Pancreas (tissue), 10 donors: Measurements from ENCODE around the gene LMF1. TPM values are rescaled to one million over a fixed set of nuclear protein-coding genes. Genes with fewer than 3 reads are reported as not detected.
A peak's percentile ranks its signal among the peaks of the same experiment; 100 is the strongest.

Experiments
- ATAC-seq, 4 donors: fragments of 200-7000 bp; cut with Tn5 transposase; one replicate each; pipeline versions ENCODE4 v1.8.0 to v1.9.1; 2020; ENCODE audit warnings: mild to moderate bottlenecking in 4 of 4, moderate library complexity in 4 of 4
- DNase-seq, 6 donors: peaks; one replicate each; pipeline ENCODE4 v3.0.0-alpha.2; 2020
- FAIRE-seq: peaks from 2 replicates; lab custom pipeline; 2012; peaks lifted over from hg19 to GRCh38; lab: Jason Lieb, UNC
- H3K27ac ChIP-seq, 4 donors: fragments of 200-600 bp; sonication (generic); 1 replicate in 3 of 4; 2 replicates in 1 of 4; pipeline versions ENCODE4 v1.5.0 to v1.8.0; 2020
- H3K27me3 ChIP-seq, 4 donors: fragments of 200-600 bp; one replicate each; pipeline ENCODE4 v1.8.0; 2021
- H3K36me3 ChIP-seq, 3 donors: fragments of 200-600 bp; sonication (generic) in 1 of 3; one replicate each; pipeline versions ENCODE4 v1.5.0 to v1.8.0; 2020 to 2021
- H3K4me1 ChIP-seq, 3 donors: fragments of 200-600 bp; one replicate each; pipeline ENCODE4 v1.8.0; 2021
- H3K4me3 ChIP-seq, 4 donors: fragments of 200-600 bp; sonication (generic) in 2 of 4; one replicate each; pipeline versions ENCODE4 v1.5.0 to v1.8.0; 2020 to 2021
- H3K9me3 ChIP-seq, 4 donors: fragments of 200-600 bp; one replicate each; pipeline ENCODE4 v1.8.0; 2021
- CTCF ChIP-seq, 4 donors: fragments of 200-600 bp; sonication (generic) in 3 of 4; IDR thresholded peaks; one replicate each; pipeline versions ENCODE4 v1.5.0 to v1.8.0; 2021; ENCODE audit warnings: antibody characterized with exemption in 4 of 4
- WGBS, 2 donors: extraction: QIAGEN DNeasy Blood & Tissue Kit; methylation state at CpG; one replicate each; pipeline ENCODE4 v1.1.7; 2013; 5-methylcytosine and 5-hydroxymethylcytosine counted together
- intact Hi-C, 3 donors: fragments of 100-400 bp; cut with DNase I; formaldehyde crosslinking; loops; one replicate each; pipeline versions ENCODE4 v1.11.1 to v1.14.2; 2022
- polyA plus RNA-seq, 2 donors: library from polyadenylated mRNA; stranded (reverse); fragments of 200-250 nt; gene quantifications; one replicate each; pipeline ENCODE4 v1.2.3, GENCODE V29; 2013
- total RNA-seq, 6 donors: library from RNA; stranded (reverse); fragmentation: NEBNext Ultra II Directional in 4 of 6; extraction: Animal tissue kit (Norgen Biotek cat#: 25700) in 4 of 6; gene quantifications; one replicate each; pipeline versions ENCODE4 v1.2.1 to v1.2.4, GENCODE V29; 2021 to 2023
- donor health status: healthy with polysubstance abuse.
- donor health status: DM: no; HTN: no; CAD: no; lungs with moderate emphysema.
- donor health status: DM: no; HTN: no; CAD: no.
- donor health status: control.
- donor health status: control.
- donor health status: Bipolar disorder and iron deficiency.
- donor health status: DM: yes; HTN: yes; CAD: no.
- donor health status: DM: no; HTN: no; CAD: no.
- donor health status: DM: no; HTN: no; CAD: no.
- donor health status: DM: yes; HTN: yes; CAD: no.

The LMF1 gene
- total and polyA plus RNA-seq, 8 donors = 9.3 to 64.6 (median 15.7) TPM

DNA sequence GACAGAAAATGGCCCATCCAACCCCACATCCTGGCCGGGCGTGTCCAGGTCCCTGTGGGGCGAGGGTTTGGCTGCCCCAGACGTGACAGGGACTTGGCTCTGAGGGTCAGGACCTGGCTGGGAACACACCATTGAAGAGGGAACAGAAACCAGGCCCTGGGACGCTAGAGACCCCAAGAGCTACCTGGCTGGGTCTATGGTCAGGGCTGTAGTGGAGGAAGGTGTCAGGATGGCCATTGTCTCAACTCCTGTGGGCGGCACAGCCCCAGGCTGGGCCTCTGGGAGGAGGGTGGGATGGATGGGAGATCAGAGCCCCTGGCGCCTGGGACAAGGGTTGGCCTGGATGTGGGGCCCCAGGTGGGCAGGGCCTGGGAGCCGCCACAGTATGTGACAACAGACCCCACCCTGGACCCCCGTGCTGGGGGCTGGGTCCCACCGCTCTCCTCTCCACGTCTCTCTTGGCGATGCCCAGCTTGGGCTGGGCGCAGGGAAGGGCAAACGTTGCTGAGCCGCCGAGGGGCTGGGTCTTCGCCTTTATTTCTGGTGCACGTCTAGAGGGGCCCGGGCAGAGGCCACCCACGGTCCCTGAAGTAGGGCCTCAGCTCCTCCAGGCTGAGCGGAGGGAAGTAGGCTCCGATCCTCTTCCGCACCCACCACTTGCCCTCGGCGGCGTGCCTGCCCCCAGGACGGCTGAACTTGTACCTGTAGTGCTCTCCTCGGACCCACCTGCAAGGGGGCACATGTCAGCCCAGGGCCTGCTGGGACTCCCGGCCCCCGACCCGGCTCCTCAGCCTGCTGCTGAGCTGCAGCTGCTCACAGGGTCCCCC lies 116.6 kb downstream of the LMF1 start:
- 90 to 95% methylated on average over 30 to 31 of the region's 31 CpGs for WGBS, 2 donors
- ATAC-seq (no peak), DNase-seq (peak in 2 of 6 donors; percentile 20 to 65), FAIRE-seq (no peak)
- TF ChIP-seq CTCF (IDR thresholded peaks at IDR 0.05) = no peak
- Histone ChIP-seq H3K27ac (no peak overlapping the region), H3K36me3 (no peaks in the 10 kb centered on the region), H3K9me3 (no peaks in the 10 kb centered on the region), H3K27me3 (no peaks in the 10 kb centered on the region), H3K4me3 (no peak overlapping the region), H3K4me1 (no peaks in the 10 kb centered on the region)
- intact Hi-C loops = no loop called here

DNA sequence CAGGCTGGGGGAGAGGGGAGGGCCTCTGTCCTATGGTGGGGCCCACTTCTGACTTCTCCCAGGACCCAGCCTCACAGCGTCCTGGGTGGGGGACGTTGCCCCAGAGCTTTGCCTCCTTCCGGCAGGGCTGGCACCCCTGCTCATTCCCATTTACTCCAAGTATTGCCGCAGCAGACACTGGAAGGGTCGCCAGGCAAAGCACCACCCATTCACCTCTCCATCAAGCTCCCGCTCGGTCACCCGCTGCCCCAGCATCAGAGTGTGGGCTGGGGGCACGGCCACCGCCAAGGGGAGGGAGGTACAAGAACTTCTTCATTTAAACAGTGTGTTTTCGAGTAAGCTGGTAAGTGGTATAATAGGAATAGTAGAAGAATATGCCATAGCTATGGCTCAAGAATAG lies 117.5 kb downstream of the LMF1 start:
- H3K27me3 ChIP-seq = no peaks in the 10 kb centered on the region
- no peak for TF ChIP-seq CTCF (IDR thresholded peaks at IDR 0.05)
- intact Hi-C loops = no loop called here
- 72 to 91% methylated on average over 11 of the region's 11 CpGs for WGBS, 2 donors
- H3K4me3 ChIP-seq = no peak overlapping the region
- H3K27ac ChIP-seq = no peak overlapping the region
- H3K4me1 ChIP-seq = no peaks in the 10 kb centered on the region
- FAIRE-seq (no peak), DNase-seq (peak in 1 of 6 donors; percentile 34), ATAC-seq (no peak)
- no peaks in the 10 kb centered on the region for H3K9me3 ChIP-seq
- H3K36me3 ChIP-seq = no peaks in the 10 kb centered on the region

DNA sequence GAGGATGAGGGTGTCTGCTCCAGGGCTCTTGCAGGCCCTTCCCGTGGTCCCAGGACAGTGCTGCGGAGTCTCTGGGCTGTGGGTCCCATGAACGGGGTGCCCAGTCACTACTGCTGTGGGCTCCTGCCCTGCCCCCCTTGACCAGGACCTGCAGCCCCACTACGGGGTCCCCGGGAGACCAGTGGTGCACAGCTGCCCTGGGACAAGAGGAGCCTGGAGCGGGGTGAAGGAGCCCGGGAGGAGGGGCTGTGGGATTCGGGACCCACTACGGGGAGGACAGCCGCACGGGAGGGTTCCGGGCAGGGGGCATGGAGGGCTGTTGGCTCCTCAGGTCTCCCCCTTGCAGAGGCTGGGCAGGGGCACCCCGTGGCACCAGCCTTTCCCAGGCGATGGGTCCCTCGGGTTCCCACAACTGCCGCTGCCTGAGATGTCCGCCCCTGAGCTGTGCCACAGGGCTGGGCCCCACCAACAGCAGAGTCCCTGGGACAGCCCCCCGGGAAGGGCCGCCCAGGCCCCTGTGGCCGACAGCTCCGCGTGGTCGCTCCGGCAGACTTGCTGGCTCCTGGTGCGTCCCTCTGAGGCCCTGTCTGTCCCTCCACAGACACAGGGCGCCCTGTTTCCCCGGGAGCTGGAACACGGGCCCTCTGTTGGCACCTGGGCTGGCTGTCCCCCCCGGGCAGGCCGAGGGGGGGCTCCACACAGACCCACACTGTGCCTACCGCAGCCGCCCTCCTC lies 118.2 kb downstream of the LMF1 start:
- no peak for TF ChIP-seq CTCF (IDR thresholded peaks at IDR 0.05)
- Histone ChIP-seq H3K27ac (no peak overlapping the region), H3K4me1 (no peaks in the 10 kb centered on the region), H3K9me3 (no peaks in the 10 kb centered on the region), H3K4me3 (no peak overlapping the region), H3K36me3 (no peaks in the 10 kb centered on the region), H3K27me3 (no peaks in the 10 kb centered on the region)
- FAIRE-seq = no peak
- ATAC-seq = peak in 1 of 4 donors; percentile 9
- 83 to 87% methylated on average over 17 to 32 of the region's 32 CpGs for WGBS, 2 donors
- intact Hi-C loops = no loop called here
- peak in 2 of 6 donors; percentile 28 to 71 for DNase-seq

GRCh38 chr16:851871-852270 lies 118.9 kb downstream of the LMF1 start:
- WGBS, 2 donors = 70 to 89% methylated on average over 17 of the region's 17 CpGs
- no peaks in the 10 kb centered on the region for H3K4me1 ChIP-seq
- ATAC-seq (peak in 1 of 4 donors; percentile 3), DNase-seq (no peak), FAIRE-seq (no peak)
- H3K9me3 ChIP-seq = no peaks in the 10 kb centered on the region
- no peaks in the 10 kb centered on the region for H3K27me3 ChIP-seq
- TF ChIP-seq CTCF (IDR thresholded peaks at IDR 0.05) = no peak
- H3K27ac ChIP-seq = no peak overlapping the region
- intact Hi-C loops = no loop called here
- no peaks in the 10 kb centered on the region for H3K36me3 ChIP-seq
- no peak overlapping the region for H3K4me3 ChIP-seq
